ENCODE data around the gene RAB3A. TPM values are rescaled to one million over a fixed set of nuclear protein-coding genes. Genes with fewer than 3 reads are reported as not detected.
"Not testable (repeated sequence)": the region's sequence is repeated elsewhere in the genome, so short reads cannot be mapped to it uniquely, and the experiment has no call there.

The RAB3A gene
- total RNA-seq, 1 donor from 2014 or later = 0.40 TPM

DNA sequence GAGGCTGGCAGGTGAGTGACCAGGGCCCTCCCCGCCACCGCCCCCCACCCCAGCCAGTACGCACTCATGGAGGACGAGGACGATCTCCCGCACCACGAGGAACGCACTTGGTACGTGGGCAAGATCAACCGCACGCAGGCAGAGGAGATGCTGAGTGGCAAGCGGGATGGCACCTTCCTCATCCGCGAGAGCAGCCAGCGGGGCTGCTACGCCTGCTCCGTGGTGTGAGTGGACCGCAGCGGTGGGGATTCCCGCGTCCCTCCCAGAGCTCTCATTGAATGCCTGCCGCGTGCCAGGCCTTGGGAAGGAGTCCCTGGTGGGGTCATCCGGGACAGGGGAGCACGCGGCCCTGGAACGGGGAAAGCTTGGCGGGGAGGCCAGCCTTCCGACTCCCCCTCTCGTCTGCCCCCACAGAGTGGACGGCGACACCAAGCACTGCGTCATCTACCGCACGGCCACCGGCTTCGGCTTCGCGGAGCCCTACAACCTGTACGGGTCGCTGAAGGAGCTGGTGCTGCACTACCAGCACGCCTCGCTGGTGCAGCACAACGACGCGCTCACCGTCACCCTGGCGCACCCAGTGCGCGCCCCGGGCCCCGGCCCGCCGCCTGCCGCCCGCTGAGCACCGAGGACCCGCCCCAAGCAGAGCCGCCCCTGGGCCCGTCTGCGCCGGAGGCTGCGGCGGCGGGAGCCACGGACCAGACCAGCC is 35.0 kb downstream of the RAB3A start:
- no peak for DNase-seq (ENCODE audit: low read depth in 2 of 2)

DNA sequence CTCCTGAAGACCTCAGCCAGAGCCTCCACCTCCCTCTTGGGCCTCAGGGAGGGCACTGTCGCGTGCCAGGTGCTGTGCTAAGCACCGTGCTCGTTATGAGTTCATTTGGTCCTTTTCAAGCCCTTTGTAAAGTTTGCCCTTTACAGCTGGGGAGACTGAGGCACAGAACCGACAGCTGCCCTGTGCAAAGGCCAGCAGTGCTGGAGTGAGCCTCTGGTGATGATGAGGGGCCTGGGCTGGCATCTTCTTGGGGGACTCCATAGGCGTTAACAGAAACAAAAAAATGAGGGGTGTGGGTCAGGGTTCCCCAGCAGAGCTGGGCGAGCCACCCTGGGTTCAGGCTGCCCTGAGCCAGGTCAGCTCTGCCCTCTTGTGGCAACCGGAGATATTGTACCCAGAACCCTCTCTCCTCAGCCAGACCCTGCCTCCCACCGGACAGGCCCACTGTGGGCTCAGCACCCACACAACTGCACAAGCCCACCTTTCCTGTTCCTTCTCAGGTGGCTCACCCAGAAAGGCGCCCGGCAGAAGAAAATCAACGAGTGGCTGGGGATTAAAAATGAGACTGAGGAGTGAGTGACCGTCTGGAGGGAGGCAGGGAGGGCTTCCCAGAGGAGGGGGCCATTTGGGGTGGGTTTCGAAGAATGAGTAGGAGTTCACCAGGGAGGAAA is 35.7 kb downstream of the RAB3A start:
- DNase-seq (ENCODE audit: low read depth in 2 of 2) = peak; percentile 47 to 55

DNA sequence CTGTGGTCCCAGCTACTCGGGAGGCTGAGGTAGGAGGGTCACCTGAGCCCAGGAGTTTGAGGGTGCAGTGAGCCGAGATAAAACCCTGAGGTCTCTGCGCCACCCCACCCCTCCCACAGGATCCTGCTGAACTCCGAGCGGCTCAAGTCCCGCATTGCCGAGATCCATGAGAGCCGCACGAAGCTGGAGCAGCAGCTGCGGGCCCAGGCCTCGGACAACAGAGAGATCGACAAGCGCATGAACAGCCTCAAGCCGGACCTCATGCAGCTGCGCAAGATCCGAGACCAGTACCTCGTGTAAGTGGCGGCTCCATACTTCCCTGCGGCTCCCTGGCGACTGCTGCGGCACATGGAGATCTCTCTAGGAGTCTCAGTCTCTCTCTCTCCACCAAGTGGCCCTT is 36.8 kb downstream of the RAB3A start:
- no peak for DNase-seq (ENCODE audit: low read depth in 2 of 2)

DNA sequence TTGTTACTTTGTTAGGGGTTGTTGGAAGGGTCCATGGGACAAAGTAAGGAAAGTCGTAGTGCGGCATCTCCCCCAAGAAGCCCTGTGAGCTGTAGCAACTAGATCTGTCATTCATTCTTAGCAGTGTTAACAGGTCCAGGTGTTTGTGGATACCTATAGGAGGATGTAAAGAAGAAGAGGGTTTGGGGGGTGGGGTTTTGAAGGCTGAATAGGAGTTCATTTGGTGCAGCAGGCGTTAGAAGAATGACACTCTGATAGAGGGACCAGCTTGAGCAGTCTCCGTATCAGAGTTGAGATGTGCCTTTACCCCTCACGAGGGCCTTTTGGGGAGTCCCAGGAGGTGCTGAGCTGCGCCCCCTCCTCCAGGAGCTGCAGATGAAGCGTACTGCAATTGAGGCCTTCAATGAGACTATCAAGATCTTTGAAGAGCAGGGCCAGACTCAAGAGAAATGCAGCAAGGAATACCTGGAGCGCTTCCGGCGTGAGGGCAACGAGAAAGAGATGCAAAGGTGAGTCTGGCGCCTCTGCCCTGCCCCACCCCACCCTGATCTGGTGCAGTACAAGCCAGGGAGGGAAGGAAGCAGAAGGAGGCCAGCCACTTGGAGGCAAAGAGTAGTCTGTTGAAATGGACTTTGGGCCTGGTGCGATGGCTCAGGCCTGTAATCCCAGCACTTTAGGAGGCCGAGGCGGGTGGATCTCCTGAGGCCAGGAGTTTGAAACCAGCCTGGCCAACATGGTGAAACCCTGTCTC is 37.9 kb downstream of the RAB3A start:
- DNase-seq (ENCODE audit: low read depth in 2 of 2) = no peak

DNA sequence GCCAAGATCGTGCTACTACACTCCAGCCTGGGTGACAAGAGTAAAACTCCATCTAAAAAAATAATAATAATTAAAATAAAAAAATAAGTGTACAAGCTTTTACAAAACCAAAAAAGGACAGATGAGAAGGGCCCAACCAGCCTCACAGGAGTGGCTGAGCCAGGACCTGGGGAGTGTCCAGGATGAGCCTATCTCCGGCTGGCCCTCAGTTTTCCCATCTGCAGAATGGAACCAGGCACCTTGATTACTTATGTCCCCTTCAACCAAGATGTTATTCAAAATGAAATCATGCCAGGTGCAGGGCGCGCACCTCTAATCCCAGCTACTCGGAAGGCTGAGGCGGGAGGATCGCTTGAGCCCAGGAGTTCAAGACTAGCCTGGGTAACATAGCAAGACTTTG is 39.8 kb downstream of the RAB3A start:
- no peak for DNase-seq (ENCODE audit: low read depth in 2 of 2)

DNA sequence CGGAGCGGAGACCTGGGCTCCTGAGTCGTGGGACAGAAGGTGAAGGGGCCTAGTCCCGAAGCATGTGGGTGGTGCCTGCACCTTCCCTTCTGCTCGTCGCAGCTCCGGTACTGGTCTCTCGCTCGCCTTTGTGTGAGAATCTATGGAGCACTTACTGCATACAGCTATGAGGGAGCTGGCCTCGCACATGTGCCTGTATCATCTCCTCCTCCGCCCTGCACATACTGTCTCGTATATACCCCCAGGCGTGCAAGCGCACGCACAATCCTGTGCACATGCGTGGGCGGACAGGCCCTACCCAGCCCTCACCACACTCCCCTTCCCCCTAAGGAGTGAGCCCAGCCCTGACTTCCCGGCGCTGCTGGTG is 42.2 kb downstream of the RAB3A start:
- DNase-seq (ENCODE audit: low read depth in 2 of 2) = no peak

DNA sequence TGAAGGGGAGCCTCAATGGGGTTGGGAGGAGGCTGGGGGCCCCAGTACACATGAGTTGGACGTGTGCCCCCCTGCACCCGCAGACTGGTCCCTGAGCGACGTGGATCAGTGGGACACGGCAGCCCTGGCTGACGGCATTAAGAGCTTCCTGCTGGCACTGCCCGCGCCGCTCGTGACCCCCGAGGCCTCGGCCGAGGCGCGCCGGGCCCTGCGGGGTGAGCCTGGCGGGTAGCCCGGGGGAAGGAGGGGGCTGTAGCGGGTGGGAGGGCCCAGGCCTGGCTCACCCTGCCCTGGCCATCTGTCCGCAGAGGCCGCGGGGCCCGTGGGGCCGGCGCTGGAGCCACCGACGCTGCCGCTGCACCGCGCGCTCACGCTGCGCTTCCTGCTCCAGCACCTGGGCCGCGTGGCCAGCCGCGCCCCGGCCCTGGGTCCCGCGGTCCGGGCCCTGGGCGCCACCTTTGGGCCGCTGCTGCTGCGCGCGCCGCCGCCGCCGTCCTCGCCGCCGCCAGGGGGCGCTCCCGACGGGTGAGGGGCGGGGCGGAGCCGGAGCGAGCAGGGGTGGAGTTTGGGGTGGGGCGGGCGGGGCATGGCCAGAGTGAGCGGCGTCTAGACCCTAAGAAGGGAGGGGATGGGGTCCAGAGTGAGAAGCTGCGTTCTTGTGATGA is 42.7 kb downstream of the RAB3A start:
- peak; percentile 59 to 72 for DNase-seq (ENCODE audit: low read depth in 2 of 2)

DNA sequence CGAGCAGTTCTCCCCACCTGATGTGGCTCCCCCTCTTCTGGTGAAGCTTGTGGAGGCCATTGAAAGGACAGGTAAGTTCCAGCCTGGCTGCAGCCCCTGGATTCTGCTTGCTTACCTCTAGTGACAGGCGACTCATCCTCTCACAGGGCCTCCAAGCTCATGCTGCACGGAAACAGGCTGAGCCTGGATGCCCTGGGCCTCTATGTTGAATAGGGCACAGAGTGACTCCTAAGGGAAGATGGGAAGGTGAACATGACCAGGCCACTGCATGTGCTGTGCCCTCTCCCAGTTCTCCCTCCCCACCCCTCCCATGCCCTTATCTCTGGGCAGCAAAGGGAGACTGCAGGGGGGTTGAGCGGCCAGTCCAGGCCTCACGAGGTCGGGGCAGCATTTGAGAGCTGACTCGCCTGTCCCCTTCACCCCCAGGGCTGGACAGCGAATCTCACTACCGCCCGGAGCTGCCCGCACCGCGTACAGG is 43.3 kb downstream of the RAB3A start:
- no peak for DNase-seq (ENCODE audit: low read depth in 2 of 2)

DNA sequence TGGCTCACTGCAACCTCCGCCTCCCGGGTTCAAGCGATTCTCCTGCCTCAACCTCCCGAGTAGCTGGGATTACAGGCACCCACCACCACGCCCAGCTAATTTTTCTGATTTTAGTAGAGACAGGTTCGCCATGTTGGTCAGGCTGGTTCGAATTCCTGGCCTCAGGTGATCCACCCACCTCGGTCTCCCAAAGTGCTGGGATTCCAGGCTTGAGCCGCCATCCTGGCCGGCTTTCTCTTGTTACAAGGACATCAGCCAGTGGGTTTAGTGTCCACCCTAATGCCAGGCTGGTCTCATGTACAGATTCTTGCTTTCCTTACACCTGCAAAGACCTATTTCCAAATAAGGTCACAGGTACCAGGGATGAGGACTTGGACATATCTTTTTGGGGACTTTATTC is 44.0 kb downstream of the RAB3A start:
- DNase-seq (ENCODE audit: low read depth in 2 of 2) = no peak

DNA sequence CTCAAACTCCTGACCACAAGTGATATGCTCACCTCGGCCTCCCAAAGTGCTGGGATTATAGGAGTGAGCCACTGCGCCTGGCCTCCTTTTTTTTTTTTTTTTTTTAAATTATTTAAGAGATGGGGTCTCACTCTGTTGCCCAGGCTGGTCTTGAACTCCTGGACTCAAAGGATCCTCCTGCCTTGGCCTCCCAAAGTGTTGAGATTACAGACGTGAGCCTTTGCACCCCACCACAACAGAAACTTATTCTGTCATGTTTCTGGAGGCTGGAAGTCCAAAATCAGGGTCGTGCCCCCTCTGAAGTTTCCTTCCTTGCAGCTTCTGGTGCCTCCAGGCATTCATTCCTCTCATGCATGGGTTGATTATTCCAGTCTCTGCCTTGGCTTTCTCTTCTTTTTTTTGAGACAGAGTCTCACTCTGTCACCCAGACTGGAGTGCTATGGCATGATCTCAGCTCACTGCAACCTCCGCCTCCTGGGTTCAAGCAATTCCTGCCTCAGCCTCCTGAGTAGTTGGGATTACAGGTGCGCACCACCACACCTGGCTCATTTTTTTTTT is 44.7 kb downstream of the RAB3A start:
- DNase-seq (ENCODE audit: low read depth in 2 of 2) = not testable (repeated sequence)

DNA sequence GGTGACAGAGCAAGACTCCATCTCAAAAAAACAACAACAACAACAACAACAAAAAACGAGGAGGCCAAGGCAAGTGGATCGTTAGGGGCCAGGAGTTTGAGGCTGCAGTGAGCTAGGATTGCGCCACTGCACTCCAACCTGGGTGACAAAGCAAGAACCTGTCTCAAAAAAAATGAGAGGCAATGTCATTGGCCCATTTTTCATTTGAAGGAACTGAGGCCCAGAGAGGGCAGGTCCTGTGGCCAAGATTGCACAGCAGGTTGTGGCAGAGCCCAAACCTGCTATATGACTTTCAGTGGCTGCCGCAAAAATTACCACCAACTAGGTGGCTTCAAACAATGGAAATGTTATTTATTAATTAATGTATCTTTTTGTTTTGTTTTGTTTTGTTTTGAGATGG is 45.4 kb downstream of the RAB3A start:
- DNase-seq (ENCODE audit: low read depth in 2 of 2) = no peak

DNA sequence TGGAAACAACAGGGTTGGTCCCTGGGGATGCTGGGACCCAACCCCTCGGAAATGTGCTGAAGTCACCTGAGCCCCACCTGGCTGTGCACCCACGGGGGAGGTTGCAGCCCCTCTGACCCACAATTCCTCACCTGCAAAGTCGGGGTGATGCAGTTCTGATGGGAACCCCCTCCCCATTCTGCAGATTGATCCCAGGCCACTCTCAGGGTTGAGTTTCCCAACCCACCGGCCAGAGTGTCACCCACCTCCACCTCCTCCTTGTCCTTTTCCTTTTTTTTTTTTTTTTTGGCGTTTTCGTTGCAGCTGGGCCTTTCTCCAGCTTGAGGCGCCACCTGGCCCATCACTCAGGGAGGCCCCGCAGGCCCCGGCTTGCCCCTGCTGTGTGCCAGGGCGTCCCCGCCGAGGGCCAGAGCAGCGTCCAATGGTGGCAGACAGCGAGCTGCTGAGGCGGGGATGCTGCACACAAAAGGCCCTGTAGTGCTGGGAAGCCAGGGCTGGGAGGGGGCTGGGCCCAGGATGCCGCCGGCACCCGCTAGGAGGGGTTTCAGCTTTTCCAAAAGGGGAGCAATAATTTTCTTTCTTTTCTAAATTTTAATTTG is 46.3 kb downstream of the RAB3A start:
- no peak for DNase-seq (ENCODE audit: low read depth in 2 of 2)

DNA sequence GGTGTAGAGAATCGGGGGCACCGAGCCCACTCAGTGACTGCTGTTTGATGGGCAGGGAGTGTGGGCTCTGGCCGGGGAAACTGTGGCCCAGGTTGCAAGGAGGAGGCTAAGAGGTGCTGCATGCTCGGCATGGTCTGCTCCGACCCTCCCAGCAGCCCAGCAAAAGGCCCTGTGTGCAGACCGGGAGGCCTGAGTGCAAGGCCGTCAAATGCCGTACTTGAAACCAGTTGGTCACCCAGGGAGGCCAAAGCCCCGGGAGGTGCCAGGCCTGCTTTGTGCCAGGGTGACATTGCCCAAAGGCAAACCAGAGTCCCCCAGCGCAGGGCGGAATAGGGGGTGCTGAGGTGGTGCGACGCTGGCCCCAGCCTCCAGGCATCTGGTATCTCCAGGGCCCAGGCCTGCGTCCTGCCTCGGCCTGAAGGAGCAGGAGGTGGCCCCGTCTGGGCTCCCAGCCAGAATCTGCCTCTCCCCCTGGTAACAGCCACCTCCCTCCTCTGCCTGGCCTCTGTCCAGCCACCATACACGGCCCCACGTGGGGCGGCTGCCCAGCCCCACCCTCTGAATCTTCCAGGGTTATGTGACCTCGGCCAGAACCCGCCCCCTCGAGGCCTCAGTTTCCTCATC is 46.9 kb downstream of the RAB3A start:
- peak; percentile 85 to 88 for DNase-seq (ENCODE audit: low read depth in 2 of 2)

DNA sequence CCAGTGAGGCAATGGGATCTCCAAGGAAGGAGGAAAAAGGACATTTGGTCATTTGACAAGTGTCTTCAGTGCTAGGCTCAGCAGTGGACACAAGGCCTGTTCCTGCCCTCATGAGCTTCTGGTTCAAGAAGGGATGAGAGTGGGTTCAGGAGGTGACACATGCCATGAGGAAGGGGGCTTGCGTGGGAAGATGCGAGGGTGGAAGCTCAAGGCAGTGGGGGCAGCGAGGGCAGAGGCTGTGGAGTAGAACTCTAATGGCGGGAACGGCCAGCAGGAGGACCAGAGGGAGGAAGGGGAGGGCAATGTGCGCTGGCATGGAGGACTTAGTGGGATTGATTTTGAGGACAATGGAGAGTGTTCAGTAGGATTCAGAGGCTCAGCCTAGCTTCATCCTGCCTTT is 47.6 kb downstream of the RAB3A start:
- DNase-seq (ENCODE audit: low read depth in 2 of 2) = no peak

DNA sequence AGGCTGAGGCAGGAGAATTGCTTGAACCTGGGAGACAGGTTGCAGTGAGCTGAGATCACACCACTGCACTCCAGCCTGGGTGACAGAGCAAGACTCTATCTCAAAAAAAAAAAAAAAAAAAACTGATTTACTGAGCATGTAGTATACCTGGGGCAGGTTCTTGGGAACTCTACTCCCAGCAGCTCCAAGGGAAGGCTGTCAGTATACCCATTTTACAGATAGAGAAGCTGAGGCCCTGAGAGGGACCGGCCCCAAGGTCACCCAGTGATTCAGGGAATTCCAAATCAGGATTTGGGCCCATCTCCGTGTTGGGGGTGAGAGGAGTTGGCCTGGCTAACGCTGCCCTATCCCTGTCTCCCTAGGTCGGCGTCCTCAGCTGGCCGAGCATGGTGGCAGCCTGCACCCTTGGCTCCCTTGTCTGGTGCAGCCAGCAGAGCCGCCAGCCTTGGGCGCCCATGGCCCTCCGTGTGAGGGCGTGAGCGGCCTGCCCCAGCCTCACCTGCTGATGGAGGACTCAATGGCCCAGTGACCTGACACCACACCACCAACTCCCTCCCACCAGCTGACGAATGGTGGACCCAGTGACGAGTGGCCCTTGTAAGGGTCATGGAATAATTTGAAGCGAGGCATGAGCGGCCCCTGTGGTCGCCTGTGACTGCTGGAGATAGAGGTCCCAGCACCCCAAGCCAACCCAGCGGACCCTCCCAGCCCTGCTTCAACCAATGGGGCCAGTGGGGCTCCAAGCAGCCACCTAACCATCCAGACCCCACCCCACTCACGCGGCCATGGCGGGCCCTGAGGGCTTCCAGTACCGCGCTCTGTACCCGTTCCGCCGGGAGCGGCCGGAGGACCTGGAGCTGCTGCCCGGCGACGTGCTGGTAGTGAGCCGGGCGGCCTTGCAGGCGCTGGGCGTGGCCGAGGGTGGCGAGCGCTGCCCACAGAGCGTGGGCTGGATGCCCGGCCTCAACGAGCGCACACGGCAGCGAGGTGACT is 48.5 kb downstream of the RAB3A start:
- DNase-seq (ENCODE audit: low read depth in 2 of 2) = no peak

DNA sequence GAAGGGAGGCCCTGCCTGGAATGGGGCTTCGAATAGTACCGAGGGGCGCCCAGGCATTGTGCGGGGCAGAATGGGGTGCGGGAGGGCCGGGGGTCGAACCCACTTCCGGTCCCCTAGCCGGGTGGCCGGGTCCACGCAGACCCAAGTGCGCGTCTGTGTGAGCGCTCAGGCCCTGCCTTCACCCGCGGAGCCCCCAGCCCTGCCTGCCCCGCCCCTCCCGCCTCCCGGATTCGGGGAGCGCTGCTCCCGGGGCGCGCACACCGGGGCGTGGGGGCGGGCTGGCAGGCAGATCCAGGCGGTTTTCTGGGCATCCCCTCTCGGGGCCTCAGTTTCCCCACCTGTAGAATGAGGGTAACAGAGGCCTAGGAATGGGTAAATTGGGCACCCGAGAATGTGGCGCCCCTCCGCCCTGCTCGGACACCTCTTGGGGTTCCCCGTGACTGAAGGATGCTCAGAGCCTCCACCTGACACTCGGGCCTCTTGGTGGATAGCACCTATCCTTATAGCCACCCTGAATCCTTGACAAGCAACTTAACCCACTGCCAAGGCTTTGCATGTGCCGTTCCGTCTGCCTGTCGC is 50.2 kb downstream of the RAB3A start:
- no peak for DNase-seq (ENCODE audit: low read depth in 2 of 2)

DNA sequence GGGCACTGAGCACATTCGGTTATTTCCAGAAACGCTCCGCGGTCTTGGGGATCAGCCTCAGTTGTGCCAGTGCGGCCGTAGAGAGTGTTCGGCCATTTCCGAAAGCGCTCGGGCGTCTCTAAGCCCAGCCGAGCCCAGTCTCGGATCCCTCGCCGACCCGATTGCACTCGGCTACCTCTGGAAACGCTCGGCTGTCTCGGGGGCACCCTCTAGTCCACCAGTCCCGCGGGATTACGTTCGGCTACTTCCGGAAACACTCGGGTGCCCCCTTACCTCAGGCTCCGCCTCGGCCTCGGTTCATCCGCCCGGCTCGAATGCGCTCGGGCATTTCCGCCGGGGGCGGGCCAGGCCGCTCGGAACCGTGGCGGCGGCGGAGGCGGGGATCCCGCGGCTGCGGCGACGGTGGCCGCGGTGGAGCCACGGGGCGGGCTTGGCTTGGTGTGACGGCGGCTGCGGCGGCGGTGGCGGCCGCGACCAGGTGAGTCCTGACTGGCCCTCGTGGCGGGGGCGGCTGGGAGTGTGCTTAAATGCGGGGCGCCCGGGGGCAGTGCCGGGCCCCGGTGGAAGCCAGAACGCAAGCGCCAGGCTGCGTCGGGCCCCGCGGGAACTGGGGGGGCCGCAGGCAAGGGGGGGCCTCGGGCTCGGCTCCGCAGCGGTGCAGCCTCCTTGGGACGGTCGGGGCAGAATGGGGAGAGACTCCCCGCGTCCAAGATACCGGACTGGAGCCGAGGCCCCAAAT is 50.9 kb downstream of the RAB3A start, which contains the start of gene PIK3R2:
Gene PIK3R2 (plus strand): TSS at position 347 of the 739 bp plus-strand sequence. CDS start 2,717 bp downstream, outside the sequence.
- peak; percentile 99 for DNase-seq (ENCODE audit: low read depth in 2 of 2)

DNA sequence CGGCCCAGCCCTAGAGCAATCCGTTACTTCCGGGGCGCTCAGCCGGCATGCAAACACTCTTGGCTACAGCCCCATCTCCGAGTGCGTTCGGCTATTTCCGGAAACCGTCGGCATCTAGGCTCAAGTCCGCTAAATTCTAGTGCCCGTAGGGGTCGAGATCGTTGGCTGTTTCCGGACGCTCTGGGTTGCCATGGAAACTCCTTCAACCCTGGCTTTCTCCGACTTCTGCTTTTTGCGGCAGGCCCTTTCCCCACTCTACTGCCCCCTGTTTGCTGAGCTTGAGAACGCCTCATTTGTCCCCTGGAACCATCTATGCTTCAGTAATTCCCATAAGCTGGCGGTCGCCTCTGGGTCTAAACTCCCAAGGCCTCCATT is 51.4 kb downstream of the RAB3A start:
- DNase-seq (ENCODE audit: low read depth in 2 of 2) = peak; percentile 95 to 96
